ENCODE results near the gene FAM168B. TPM values are rescaled to one million over a fixed set of nuclear protein-coding genes. Genes with fewer than 3 reads are reported as not detected.
A peak's percentile ranks its signal among the peaks of the same experiment; 100 is the strongest.

FAM168B gene
- total RNA-seq, 2 donors from 2014 or later, result 61.5 to 69.9 TPM

- ATAC-seq (no peak), DNase-seq (ENCODE audit: low spot score in 2 of 2) (no peak)
- Mint-ChIP-seq H3K36me3 (no peaks in the 10 kb centered on the region), H3K9me3 (no peaks in the 10 kb centered on the region), H3K27ac (no peak overlapping the region)
Measured at GRCh38 chr2:131038258-131039100, 54.8 kb downstream of the FAM168B start.

DNA sequence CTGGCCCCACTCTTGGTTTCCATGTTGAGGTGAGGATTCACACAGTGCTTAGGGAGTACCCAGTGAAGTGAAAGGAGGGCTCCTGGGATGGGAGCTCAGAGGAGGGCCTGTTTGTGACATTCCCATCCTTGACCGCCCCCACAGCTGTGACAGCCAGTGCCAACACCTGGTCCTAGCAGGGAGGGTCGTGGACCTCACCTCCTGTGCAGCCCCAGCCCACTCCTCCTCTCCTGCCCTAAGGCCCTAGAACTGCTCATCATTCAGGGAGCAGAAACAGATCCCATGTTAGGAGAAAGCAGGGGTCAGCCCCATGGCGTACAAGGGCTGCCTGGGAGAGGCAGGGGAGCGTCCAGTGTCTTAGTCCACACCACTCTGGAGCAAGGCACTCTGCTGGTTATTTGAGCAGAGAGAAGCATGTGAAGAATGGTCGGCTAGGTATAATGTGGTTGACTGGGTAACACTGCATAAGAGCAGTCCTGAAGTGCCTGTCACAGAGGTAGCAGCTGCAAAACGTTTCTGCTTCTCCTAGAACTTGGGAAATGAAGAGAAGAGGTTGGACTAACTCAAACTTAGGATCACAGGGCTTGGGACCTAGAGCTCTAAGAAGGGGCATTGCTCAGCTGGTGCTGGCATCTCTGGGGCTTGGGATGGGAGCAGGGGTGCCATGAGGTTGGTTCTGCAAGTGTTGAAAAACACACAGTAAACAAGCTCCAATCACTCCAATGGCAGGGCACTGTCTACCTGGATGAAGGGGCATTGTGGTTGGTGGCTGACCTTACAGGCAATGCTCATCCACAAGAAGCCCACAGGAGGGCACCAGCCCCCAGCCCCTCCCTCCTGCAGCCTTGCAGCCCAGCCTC is 55.6 kb downstream of the FAM168B start:
- Mint-ChIP-seq H3K36me3 (no peaks in the 10 kb centered on the region), H3K27ac (no peak overlapping the region), H3K9me3 (no peaks in the 10 kb centered on the region)
- DNase-seq (ENCODE audit: low spot score in 2 of 2) (no peak), ATAC-seq (no peak)

DNA sequence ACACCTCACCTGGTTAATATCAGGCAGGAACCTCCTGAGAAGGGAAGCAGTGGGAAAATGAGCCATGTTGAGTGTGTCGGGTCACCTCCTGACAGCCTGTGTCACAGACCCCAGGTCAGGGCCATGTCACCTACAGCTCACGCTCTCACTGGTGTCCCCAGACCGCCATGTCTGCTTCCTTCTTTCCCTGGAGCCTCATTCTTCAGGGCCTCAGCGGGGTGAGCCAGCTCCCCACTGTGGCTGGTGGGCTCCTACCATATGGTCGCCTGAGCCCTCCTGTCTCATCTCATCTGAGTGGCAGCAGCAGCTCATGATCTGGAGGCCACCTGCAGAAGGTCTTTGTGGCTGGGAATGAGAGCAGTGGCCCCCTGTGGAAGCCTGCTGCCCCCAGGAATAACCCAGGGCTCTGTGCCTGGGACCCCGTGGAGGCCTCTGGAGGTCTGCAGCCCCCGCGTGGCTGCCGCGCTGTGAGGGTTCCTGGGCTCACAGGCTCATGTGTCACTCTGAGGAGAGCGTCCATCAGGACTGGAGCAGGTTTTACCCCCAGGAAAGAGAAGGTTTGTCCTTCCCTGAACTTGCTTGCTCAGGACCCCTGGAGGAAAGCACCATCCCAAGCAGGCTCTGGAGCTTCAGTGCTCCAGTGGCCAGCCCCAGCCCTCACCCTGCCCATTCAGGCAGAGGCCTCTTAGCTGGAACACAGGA is 56.4 kb downstream of the FAM168B start:
- no peak overlapping the region for H3K27ac Mint-ChIP-seq
- H3K36me3 Mint-ChIP-seq, result no peaks in the 10 kb centered on the region
- no peak for ATAC-seq

GRCh38 chr2:131036269-131036668 is 57.0 kb downstream of the FAM168B start:
- Mint-ChIP-seq H3K36me3 (no peaks in the 10 kb centered on the region), H3K9me3 (no peaks in the 10 kb centered on the region), H3K27ac (no peak overlapping the region)
- DNase-seq (ENCODE audit: low spot score in 2 of 2), result no peak
- ATAC-seq, result no peak

More for the DNA sequence above, 56.4 kb downstream of the FAM168B start:
- DNase-seq (ENCODE audit: low spot score in 2 of 2), result no peak
- no peaks in the 10 kb centered on the region for H3K9me3 Mint-ChIP-seq

- H3K9me3 Mint-ChIP-seq, result no peaks in the 10 kb centered on the region
- DNase-seq (ENCODE audit: low spot score in 2 of 2), result no peak
- no peaks in the 10 kb centered on the region for H3K36me3 Mint-ChIP-seq
- no peak for ATAC-seq
- no peak overlapping the region for H3K27ac Mint-ChIP-seq
Measured at GRCh38 chr2:131035826-131036231, 57.4 kb downstream of the FAM168B start.

GRCh38 chr2:131035112-131035825 is 58.0 kb downstream of the FAM168B start:
- H3K36me3 Mint-ChIP-seq, result no peaks in the 10 kb centered on the region
- ATAC-seq, result peak in 1 of 2 donors; percentile 29
- H3K9me3 Mint-ChIP-seq, result no peaks in the 10 kb centered on the region
- no peak overlapping the region for H3K27ac Mint-ChIP-seq
- DNase-seq (ENCODE audit: low spot score in 2 of 2), result no peak

DNA sequence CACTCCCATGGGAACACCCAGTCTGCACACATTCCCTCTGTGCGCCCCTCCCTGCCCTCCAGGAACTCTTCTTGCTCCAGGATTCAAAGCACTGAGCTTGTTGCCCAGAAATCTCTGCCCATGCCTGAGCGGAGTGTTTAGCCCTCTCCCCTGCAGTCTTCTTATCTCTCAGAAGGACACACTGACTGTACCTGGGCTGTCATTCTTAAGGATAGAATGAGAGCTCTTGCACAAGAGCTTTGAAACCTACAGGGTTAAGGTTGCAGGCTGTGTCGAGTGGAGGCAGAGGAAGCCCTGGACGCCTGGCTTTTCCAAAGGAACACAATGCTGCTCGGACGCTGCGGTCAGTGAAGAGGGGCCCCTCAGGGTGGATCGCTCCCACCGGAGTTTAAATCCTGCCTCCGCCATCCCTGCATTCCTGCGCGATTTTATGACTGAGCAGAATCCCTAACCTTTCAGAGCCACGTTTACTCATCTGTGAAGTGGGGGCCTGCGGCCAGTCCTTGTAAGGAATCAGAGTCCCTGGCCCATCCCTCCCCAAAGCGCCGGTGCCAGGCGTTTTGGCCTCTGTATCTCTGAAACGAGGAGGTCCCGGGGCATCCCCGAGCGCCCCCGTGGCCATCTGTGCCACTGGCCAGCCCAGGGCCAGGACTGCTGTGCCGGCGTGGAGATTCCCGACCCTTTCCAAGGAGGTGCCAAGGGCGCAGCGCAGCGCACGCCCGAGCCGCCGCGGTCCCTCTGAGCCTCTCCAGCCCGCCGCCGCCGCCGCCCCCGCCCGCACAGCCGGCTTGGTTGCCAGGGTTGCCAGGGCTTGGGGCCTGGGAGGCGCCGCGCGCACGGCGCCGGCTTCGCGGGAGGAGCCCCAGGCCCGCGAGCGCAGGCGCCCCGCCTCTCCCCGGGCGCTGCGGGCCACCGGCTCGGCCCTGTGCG is 58.9 kb downstream of the FAM168B start:
- H3K9me3 Mint-ChIP-seq, result no peaks in the 10 kb centered on the region
- no peaks in the 10 kb centered on the region for H3K36me3 Mint-ChIP-seq
- no peak overlapping the region for H3K27ac Mint-ChIP-seq
- ATAC-seq (peak; percentile 40 to 60), DNase-seq (ENCODE audit: low spot score in 2 of 2) (peak in 1 of 2 donors; percentile 39)

- Mint-ChIP-seq H3K9me3 (no peaks in the 10 kb centered on the region), H3K27ac (no peak overlapping the region), H3K36me3 (no peaks in the 10 kb centered on the region)
- DNase-seq (ENCODE audit: low spot score in 2 of 2) (no peak), ATAC-seq (no peak)
Measured at GRCh38 chr2:131033786-131034121, 59.5 kb downstream of the FAM168B start.

- Mint-ChIP-seq H3K27ac (no peak overlapping the region), H3K36me3 (no peaks in the 10 kb centered on the region), H3K9me3 (no peaks in the 10 kb centered on the region)
- DNase-seq (ENCODE audit: low spot score in 2 of 2), result no peak
- ATAC-seq, result no peak
Measured at GRCh38 chr2:131032393-131032836, 60.8 kb downstream of the FAM168B start.

DNA sequence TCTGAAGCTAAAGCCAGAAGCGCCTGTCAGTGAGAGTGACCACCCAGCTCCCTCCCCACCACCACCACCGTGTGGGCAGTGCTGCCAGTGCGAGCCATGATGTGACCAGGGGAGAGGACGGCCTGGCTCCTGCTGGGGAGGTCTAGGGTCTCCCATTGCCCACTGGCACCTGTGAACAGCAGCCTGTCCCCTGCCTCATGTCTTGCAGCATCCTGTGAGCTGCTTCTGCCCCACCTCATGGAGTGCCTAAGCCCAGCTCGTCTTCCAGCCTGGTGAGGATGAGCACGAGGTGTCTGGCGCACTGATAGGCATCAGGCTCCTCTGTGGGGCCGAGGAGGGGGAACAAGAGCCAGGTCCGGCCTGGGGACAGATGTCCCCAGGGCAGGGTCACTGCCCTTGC is 61.4 kb downstream of the FAM168B start:
- no peak for DNase-seq (ENCODE audit: low spot score in 2 of 2)
- H3K36me3 Mint-ChIP-seq, result no peaks in the 10 kb centered on the region
- ATAC-seq, result no peak

GRCh38 chr2:131031431-131031841 is 61.8 kb downstream of the FAM168B start:
- H3K27ac Mint-ChIP-seq, result no peak overlapping the region
- H3K36me3 Mint-ChIP-seq, result no peaks in the 10 kb centered on the region
- DNase-seq (ENCODE audit: low spot score in 2 of 2) (no peak), ATAC-seq (no peak)
- no peaks in the 10 kb centered on the region for H3K9me3 Mint-ChIP-seq

More for the DNA sequence above, 61.4 kb downstream of the FAM168B start:
- no peaks in the 10 kb centered on the region for H3K9me3 Mint-ChIP-seq
- no peak overlapping the region for H3K27ac Mint-ChIP-seq

DNA sequence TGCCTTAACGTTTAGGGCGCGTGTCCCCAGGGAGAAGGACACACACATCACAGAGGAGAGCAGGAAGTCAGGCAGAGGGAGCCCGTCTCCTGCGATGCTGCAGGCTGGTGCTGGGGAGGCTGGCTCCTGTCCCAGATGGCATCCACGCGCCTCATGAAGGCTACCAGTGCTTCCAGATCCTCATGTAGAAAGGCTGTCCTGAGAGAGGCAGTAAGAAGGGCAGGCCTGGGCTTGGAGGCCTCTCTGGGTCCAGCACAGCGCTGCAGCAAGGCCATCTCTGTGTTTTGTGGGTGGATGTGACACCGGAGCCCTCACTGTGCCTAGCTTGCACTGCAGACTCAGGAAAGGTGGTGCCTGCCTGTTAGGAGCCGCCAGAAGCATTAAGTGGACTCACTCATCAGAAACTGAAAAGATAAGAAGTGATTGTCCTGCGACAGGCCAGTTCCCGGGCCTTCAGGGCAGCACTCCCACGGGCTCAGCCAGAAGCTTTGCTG is 62.7 kb downstream of the FAM168B start:
- H3K27ac Mint-ChIP-seq, result no peak overlapping the region
- no peak for ATAC-seq
- no peak for DNase-seq (ENCODE audit: low spot score in 2 of 2)
- peaks cover 0 to 6% of the 10 kb centered on the region in 2 donors for H3K36me3 Mint-ChIP-seq
- no peaks in the 10 kb centered on the region for H3K9me3 Mint-ChIP-seq

DNA sequence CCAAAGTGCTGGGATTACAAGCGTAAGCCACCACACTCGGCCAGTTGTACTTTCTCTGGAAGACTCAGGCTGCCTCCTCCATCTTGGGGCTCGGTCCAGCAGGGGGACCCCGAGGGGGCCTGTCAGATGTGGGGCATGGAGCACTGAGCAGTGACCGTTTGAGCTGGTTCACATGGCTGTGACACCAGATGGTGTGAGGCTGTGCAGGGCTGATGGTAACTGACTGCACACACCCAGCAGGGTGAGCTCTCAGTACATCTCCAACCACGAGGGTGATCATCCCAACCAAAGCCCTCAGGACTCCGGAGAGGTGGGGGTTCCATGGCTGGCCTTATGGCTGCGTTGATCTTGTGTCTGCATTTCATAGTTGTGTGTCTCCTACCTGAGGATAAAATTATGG is 63.4 kb downstream of the FAM168B start:
- ATAC-seq, result no peak
- H3K36me3 Mint-ChIP-seq, result peaks cover 0 to 7% of the 10 kb centered on the region in 2 donors
- no peak overlapping the region for H3K27ac Mint-ChIP-seq
- no peaks in the 10 kb centered on the region for H3K9me3 Mint-ChIP-seq
- no peak for DNase-seq (ENCODE audit: low spot score in 2 of 2)

DNA sequence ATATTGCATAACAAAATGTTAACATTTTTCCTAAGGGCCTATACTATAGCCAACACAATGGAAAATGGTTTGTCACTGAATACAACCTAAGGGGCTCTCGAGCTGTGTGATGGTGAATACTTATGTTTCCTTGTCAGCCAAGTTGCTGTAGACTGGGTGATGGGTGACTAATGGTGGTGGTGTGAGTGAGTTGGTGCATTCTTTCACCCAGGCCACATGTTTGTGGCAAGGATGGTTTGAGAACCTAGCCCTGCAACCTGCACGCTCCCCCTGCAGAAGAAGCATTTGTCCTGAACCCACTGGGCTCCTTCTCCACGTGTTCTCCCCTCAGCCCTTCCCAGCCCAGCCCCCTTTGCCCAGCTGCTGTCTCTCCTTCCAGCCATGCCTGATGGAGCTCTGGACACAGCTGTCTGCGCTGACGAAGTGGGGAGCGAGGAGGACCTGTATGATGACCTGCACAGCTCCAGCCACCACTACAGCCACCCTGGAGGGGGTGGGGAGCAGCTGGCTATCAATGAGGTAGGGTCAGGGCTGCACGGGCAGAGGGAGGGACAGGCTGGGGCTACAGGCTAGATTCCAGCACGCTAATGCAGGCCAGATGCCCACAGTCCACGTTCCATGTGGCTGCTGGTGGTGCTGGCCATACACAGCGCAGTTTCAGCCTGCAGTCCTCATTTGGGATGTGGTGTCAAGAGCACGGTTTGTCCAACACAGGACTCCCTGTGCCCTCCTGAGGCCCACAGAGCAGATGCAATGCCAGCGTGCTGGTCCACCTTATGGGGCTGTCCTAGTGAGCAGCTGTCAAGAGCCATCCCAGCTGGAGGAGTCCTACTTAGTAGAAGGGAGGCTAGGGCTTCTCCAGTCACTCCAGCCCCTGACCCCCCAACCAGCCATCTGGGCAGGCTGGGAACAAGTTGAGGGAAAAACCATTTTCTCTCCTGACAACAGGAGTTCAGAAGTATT is 65.4 kb downstream of the FAM168B start:
- no peak overlapping the region for H3K27ac Mint-ChIP-seq
- ATAC-seq (peak in 1 of 2 donors; percentile 34), DNase-seq (ENCODE audit: low spot score in 2 of 2) (no peak)
- no peaks in the 10 kb centered on the region for H3K9me3 Mint-ChIP-seq
- peaks cover 0 to 7% of the 10 kb centered on the region in 2 donors for H3K36me3 Mint-ChIP-seq
